NCI-H2196 treated with DMSO at 0.1 percent for 48 hours (cell line): ENCODE results near the gene LRP2.

ENCODE experiments used
- DNase-seq: peaks from one replicate; lab custom pipeline; 2025; ENCODE audit not compliant: unreplicated experiment; lab: John Stamatoyannopoulos, UW

Gene LRP2

DNA sequence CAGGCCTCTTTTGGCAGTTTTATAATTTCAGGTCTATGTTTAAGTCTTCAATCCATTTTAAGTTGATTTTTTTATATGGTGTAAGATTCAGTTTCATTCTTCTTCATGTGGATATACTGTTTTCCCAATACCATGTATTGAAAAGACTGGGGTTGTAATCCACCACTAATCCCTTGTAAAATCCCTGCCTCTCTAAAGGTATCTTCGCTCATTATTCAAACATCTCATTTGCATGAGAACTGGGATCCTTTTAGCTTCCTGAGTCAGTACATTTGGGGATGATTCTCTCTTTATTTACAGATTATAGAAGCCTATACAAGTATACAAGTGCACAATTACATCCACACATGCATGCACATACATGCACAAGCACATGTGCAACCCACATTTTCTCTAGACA lies 267.7 kb downstream of the LRP2 start:
- DNase-seq = no peak

GRCh38 chr2:169093535-169093934 lies 268.8 kb downstream of the LRP2 start:
- no peak for DNase-seq

DNA sequence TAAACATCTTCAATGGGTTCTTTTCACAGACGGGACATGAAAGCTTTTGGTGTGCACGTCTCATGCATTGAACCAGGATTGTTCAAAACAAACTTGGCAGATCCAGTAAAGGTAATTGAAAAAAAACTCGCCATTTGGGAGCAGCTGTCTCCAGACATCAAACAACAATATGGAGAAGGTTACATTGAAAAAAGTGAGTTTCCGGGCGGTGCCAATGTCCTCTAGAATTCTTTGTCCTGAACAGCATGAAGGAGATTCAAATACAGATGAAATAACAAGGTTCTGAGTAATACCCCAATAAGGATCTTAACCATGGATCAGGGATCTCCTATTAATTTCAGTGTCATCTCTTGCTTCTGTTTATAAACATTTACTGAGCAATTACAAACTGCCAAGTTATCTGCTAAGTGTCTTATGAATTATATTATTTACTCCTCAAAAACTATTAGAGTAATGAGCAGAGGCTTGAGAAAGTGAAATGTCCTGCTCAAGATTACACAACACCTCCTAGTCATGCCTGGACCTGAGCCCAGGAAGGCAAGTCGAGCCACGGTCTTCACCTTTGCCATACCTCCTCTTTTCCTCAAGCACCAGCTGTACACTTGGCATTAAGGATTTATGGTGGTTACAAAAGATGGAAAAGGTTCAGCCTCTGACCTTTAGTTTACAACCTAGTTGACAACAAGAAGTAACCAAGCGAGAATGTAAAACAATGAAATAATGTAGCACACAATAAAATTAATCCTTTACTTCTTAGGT lies 270.4 kb downstream of the LRP2 start:
- DNase-seq = no peak

DNA sequence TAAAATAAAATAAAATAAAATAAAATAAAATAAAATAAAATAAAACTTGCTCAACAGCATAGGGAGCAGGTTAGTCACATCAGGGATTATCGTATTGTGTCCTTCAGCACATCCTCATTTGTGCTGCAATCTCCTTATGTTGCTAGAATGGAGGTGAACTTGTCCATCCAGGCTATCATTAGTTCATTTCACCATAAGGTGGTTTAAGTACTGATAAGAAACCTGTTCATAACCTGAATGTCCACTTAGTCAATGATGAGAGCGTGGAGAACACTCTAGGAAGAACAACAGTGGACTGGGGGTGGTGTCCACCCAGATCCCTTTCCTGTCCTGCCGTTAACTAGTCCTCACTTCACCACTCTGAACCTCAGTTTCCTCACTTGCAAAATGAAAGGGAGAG lies 271.1 kb downstream of the LRP2 start:
- no peak for DNase-seq

DNA sequence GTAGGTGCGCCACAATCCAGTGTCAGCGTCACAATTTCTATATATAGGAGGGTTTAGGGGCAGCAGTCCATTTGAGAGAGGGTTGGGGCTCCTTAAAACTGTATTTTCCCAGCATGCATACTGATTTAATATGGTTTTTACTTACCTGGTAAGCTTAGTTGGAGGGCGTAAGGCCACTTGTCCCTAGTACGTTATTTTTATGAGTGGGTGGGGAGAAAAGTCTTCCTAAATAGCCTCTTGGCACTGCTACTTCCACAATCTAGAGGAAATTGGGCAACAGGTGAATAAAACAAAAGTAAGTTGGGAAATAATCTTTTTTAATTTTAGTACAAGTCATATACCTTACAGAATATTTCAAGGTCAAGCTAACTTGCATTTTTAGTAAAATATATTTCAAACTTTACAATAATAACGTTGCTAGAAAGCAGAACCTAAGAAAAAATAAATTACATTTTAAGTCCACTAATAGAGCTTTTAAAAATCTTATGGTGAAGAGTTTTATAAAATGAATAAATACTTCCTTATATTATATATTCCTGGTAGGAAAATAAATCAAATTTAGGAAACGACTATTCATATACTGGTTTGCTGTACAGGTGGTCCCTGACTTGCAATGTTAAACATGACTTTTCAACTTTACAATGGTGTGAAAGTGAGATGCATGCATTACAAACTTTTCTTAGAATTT lies 272.1 kb downstream of the LRP2 start:
- no peak for DNase-seq

GRCh38 chr2:169089182-169089581 lies 273.2 kb downstream of the LRP2 start:
- no peak for DNase-seq

GRCh38 chr2:169087757-169088379 lies 274.5 kb downstream of the LRP2 start:
- DNase-seq = no peak

DNA sequence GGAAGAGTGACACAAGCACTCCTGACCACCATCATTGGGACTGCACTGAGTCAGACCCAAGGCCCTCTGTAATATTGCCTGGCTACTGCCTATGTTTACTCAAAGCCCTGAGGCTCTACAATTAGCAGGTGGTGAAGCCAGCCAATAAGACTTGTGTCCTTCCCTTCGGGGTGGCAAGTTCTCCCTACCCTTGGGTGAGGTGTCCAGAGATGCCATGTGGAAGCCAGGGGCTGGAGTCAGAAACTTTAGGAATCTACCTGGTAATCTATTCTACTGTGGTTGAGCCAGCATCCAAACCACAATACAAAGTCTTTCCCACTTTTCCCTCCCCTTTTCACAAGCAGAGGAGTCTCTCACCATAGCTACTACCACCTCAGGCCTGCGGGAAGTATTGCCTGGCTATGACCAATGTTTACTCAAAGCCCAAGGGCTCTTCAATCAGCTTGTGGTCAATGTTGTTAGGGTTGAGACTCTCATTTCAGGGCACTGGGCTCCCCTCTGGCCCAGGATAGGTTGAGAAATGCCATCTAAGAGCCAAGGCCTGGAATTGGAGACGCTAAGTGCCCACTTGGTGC lies 275.4 kb downstream of the LRP2 start:
- DNase-seq = no peak

GRCh38 chr2:169082995-169083394 lies 279.3 kb downstream of the LRP2 start:
- no peak for DNase-seq

DNA sequence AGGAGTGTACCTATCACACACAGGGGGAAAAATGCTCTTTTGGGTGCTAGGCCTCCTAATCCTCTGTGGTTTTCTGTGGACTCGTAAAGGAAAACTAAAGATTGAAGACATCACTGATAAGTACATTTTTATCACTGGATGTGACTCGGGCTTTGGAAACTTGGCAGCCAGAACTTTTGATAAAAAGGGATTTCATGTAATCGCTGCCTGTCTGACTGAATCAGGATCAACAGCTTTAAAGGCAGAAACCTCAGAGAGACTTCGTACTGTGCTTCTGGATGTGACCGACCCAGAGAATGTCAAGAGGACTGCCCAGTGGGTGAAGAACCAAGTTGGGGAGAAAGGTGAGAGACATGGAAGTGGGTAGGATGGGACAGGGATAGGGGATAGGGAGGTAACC lies 280.8 kb downstream of the LRP2 start:
- no peak for DNase-seq

DNA sequence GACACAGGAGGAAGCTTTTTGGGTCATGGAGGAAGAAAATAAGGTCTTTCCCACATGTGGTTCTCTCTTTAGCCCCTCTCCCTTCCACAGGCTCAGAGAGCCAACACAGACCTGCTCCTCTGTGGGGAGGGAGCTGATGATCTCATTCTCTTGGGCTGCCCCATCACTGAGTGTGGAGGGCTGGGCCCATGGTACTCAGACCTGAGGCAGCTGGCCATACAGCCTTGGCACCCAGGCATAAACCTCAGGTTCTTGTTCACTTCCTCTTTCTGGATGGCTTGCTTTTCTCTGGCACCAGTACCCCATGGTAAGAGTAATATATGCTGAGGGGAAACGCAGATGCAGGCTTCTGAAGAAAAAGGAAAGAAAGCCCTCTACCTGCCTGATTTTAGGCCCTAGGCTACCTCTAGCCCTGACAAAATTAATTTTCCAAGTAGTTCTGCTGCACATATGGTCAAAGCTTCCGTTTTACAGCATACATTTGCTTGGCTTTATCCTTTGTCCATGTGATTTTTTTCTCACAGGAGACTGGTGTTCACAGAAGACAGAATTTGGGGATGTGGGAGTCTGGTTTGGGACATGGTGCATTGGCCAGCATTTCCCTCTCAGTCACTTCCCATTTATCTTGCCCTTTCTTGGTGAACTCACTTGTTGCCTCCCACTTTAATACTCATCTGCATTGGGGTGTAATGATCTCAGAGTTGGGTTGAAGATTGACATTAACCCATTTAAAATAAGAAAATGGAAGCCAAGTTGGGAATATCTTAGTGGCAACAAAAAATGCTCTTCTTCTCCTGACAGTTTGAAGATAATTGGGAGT lies 281.9 kb downstream of the LRP2 start:
- no peak for DNase-seq

DNA sequence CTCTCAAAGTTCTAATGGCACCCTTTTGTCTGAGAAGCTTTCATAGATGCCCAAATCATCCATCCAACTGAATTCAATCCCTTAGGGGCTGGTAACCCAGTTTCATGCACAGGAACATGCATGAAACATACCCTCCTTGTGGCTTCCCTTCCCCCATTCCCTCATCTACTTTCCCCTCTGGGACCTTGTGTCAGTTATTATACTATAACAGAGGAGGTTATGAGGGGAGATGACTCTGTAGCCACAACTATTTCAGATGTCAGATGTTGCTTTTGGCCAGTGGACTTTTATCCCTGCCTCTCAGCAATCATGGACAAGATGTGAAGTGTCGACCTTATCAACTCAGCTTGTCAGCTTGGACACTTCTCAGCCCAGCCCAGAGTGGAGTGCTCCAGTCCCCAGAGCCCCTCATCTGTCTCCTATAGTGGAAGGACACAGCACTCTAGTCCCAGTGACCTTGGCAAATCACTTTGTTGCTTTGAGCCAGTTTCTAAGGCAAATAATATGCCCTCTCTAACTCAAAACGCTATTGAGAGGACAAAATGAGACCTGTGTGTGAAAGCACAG lies 284.6 kb downstream of the LRP2 start:
- DNase-seq = no peak
